ENCODE measurements around the gene SLC22A8.
"Not testable (repeated sequence)": the region's sequence is repeated elsewhere in the genome, so short reads cannot be mapped to it uniquely, and the experiment has no call there.

SLC22A8 gene

DNA sequence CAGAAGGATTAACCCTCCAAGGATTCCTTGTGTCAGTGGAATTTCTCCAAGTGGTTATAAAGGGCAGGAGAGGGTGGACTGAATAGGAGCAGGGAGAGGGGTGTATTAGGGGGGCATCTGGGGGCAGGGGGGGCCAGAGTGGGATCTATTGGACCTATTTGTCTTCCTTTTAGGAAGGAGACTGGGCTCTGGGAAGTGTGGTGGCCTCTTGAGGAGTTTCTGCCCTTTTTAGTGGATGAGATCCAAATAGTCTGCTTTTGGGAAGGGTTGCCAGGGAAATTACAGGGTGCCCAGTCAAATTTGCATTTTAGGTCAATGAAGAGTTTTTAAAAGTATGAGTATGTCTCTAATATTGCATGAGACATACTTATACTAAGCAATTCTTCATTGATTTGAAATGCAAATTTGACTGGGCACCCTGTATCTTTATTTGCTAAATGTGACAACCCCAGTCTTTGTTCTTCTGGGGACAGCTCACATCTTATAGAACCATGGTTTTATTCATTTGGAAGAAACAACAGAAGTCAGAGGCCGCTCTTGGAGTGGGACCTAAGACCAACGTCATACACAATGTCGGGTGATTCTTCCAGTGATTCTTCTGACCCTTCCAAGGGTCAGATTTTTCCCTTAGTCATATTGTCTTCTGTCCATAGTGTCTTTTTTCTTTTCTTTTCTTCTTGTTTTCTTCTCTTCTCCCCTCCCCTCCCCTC, 30.4 kb downstream of the SLC22A8 start:
- DNase-seq: no peak

DNA sequence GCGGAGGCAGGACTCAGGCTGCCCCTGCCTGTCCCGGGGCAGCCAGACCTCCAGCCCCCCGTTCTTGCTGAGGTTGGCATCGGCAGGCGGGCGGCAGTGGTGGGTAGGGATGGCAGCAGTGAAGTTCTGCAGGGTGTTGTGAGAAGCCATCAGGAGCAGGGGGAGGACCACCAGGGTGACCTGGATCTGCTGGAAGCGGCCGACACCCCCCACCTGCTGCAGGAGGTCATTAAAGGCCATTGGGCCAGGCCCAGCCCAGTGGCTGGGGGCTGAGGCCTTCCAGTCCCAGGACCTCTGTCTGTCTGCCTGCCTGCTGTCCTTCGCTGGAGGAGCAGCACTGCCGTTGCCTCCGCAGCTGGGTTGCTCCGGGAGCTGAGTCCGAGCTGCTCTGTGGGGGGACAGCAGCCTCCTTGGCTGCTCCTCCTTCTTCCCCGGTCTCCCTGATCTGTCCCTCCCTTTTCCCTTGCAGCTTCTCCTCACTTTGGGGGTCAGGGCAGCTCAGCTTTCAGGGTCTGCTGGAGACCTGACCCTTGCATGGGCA, 31.1 kb downstream of the SLC22A8 start, which contains the start of gene SLC22A6:
SLC22A6 (minus strand) TSS at position 517 of the 541 bp plus-strand sequence; CDS start at position 240, 277 bp downstream.
- no peak for DNase-seq

GRCh38 chr11:62983536-62984199, 32.0 kb downstream of the SLC22A8 start:
- no peak for DNase-seq

GRCh38 chr11:62981743-62982142, 33.9 kb downstream of the SLC22A8 start:
- no peak for DNase-seq

GRCh38 chr11:62980133-62980760, 35.4 kb downstream of the SLC22A8 start:
- DNase-seq: no peak

- no peak for DNase-seq
Measured at GRCh38 chr11:62976109-62976508, 39.5 kb downstream of the SLC22A8 start.

DNA sequence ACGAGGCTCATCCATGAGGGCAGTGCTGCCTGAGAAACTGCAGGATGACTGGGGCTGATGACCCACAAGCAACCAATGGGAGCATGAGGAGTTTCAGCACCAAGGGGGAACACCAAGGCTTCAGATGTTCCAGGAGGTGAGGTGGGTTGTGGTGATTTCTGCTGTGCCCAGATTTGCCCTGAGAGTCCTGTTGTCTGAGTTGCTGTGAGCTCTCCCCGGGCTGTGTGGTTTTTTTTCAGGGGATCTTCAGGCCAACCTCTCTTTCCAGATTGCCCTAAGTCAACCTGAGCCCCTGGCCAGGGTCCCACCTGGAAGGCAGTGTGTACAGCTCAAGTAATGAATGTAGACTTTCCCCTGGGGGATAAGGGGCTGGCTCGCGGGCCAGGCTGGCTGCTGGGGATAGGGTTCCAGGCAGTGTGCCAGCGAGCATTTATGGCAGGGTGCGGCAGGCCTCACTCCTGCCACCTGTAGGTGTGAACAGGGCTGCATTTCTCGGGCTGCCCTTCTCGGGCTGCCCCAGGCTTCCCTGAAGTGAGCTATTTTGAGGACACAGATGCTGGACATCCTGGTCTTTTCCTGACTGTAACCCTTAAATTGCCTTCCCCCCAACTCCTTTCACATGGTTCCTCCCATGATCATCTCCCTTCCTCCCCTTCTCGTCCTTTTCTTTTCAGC, 40.7 kb downstream of the SLC22A8 start:
- DNase-seq: no peak

GRCh38 chr11:62965574-62965973, 50.1 kb downstream of the SLC22A8 start:
- no peak for DNase-seq

DNA sequence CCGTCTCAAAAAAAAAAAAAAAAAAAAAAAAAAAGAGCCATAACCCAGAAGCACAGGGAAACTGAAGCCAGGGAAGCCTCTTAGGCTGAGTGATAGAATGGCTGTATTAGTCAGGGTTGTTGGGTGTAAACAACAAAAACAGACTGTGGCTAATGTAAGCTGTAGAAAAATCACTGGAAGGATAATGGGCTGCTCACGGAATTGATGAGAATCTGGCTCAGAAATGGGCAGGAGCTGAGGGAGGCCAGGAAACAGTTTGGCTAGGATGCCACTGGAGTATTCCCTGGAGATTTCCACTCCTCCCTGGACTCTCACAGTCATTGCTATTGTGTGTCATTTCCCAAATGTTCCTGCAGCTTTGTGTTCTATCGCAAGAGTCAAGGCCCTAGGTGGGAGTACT, 53.2 kb downstream of the SLC22A8 start:
- DNase-seq: no peak

DNA sequence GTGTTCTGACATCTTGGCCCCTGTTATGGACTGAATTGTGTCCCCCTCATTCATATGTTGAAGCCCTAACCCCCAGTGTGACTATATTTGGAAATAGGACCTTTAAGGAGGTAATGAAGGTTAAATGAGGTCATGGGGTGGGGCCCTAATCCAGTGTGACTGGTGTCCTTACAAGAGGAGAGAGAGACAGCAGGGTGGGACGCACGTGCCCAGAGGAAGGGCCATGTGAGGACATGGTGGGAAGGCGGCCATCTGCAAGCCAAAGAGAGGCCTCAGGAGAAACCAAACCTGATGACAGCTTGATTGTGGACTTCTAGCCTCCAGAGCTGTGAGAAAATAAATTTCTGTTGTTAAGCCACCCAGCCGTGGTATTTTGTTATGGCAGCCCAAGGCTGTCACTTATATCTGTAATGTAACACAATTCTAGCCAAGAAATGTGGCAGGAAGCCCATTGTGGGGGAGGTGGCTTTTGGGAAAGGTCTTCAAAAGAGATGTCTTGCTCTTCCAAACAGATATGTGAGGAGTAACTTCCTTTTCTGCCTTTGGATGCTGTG, 54.5 kb downstream of the SLC22A8 start:
- DNase-seq: no peak

- no peak for DNase-seq
Measured at GRCh38 chr11:62959422-62959980, 56.1 kb downstream of the SLC22A8 start.

DNA sequence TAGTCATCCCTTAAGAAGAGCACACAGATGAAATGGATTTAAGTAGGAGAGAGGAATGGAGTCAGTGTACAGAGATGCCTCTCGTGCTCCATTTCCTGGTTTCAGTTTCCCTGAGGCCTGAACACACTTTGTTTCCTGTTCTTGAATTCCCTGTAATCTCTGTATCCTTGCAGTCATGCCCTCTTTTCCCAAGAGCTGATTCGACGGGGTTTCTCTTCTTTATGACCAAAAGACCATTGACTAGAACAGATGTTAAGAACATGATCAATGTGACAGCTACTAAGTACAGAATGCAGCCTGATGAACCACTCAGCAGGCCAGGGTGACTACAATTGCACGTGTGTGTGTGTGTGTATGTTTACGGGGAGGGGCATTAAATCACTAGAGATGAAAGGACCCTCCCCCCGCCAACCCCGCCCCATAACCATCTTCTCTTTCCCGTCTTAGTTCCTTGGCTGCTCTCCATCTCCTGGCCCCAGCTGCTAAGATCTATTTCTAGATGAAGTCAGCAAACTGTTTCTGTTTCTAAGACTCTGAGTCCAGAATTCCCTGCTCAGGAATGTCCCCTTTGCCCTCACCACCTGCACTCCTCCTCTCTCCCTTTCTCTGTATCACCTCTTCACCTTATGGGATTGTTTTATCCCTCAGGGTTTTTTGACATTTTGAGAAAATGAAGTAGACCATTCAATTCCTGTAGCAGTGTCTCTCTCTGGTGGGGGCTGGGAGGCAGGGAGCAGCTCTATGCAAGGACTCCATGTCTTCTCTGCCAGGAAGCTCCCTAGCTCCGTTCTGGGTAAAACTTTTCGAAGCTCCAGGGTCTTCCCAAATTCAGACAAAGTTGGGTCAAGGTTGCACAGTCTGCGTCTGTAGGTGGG, 56.9 kb downstream of the SLC22A8 start:
- no peak for DNase-seq

GRCh38 chr11:62957147-62957546, 58.5 kb downstream of the SLC22A8 start:
- no peak for DNase-seq

GRCh38 chr11:62954478-62954877, 61.2 kb downstream of the SLC22A8 start:
- no peak for DNase-seq

DNA sequence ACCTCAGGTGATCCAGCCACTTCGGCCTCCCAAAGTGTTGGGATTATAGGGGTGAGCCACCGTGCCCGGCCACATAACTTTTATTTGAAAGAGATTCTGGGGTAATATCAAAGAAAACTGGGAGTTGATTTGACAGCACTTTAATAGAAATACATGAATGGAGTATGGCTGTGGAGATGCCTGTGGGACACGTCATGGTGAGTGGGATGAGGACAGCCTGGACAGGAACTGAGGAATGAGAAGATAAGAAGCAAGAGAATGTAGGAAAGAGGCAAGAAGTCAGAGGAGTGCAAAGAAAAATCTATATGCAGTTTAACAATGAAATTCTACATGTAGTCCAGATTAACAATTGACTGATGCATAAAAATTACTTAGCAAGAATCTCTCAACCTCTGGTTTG, 61.8 kb downstream of the SLC22A8 start:
- no peak for DNase-seq

DNA sequence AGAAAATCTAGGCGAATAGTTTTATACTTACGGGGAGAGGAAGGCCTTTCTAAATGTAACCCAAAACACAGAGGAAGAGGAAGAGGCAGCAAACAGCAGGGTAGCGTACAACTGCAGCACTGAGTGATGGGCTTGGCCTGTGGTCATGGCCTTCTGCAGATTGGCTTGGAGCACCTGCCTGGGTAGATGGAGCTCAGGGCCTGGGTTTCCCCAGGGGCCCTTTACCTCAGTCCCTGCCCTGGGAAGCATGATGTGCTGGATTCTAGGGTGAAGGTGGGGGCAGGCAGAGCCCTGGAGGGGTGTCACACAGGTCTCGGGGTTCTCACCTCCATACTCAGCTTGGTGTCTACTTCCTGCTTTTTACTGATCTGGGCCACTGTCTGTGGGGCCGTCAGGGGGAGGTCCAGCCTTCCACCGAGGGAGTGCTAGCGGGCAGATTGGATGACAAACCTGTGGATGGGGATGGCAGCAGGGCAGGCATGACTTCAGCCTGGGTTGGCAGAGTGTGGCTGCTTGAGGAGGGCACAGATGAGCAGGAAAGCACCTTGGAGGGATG, 66.8 kb downstream of the SLC22A8 start:
- no peak for DNase-seq

DNA sequence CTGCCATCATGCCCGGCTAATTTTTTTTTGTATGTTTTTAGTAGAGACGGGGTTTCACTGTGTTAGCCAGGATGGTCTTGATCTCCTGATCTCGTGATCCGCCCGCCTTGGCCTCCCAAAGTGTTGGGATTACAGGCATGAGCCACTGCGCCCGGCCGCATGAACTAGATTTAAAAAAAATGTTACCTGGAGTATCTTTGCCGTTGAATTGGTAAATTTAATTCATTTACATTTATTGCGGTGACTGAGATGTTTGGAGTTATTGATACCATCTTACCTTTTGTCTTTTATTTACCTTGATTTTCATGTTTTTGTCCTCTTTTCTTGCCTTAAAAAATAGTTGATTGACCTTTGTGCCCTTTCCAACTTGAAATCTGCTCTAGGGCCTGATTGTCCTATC, 70.1 kb downstream of the SLC22A8 start:
- not testable (repeated sequence) for DNase-seq

Data from NCI-H187 treated with DMSO at 0.1 percent for 48 hours (cell line).